Gastroesophageal sphincter (tissue), 3 donors: ENCODE measurements around the gene NEO1.

Source experiments
- CTCF ChIP-seq, 4 experiments: fragments of 200-600 bp in 2 of 4; fragments of 450-650 bp in 2 of 4; sonication (generic) in 1 of 4; IDR thresholded peaks; one replicate each; pipeline ENCODE4 v1.5.1; 2017 to 2019; ENCODE audit warnings: antibody characterized with exemption in 4 of 4, mild to moderate bottlenecking in 2 of 4, moderate library complexity in 2 of 4
- POLR2A ChIP-seq, 2 donors: fragments of 450-650 bp; IDR thresholded peaks; one replicate each; pipeline ENCODE4 v1.6.1; 2017; ENCODE audit warnings: antibody characterized with exemption in 2 of 2, mild to moderate bottlenecking in 2 of 2, moderate library complexity in 1 of 2
- POLR2AphosphoS5 ChIP-seq: sonication (generic); formaldehyde crosslinking; IDR thresholded peaks from one replicate; pipeline ENCODE4 v1.6.1; 2017; ENCODE audit warnings: antibody characterized with exemption

GRCh38 chr15:73054417-73054953 is 2.2 kb downstream of the NEO1 start:
- TF ChIP-seq POLR2A (IDR thresholded peaks at IDR 0.05) (no peak), CTCF (IDR thresholded peaks at IDR 0.05) (no peak), POLR2AphosphoS5 (no peak)
